Skeletal muscle cell (primary cell): ENCODE results near the gene HPCAL1.

Source experiments
- DNase-seq: peaks from one replicate; pipeline ENCODE4 v3.0.0-alpha.2; 2010; ENCODE audit warnings: low read depth
- H3K4me3 ChIP-seq: 2 replicates; pipeline ENCODE4 v1.5.1; 2011; ENCODE audit warnings: low read depth, mild to moderate bottlenecking, control low read depth, low read length, moderate library complexity

The HPCAL1 gene

DNA sequence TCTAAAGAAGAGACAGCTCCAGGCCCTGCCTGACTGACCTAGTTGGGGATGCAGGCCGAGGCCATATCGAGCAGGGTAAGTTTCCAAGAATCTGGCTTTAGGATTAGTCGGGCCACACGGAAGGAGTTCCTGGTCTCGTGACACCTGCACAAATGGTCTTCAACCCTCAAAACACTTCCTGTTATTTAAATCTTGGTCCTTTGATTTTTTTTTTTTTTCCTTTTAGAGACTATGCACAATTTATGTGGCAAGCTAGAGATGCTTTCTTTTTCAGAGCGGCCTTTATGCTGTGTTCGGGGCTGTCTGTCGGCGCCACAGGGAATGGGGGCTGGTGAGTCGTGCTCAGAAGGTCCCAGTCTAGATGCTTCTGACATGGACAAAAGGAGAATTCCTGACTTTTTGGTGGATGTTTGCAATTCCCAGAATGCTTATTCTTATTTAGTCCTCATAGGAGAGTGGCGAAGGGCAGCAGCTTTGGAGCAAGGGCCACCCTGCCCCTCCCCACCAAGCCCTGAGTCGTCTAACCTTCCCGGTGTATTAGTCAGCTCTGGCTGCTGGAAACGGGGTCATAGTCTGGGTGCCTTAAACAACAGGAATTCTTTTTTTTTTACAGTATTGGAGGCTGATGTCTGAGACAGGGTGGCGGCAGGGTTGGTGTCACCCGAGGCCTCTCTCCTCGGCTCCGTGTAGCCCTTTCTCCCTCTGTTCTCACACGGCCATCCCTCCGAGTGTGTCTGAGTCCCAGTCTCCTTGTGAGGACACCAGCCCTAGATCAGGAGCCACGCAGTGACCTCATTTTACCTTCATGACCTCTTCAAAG, 27.4 kb downstream of the HPCAL1 start:
- no peak for DNase-seq
- no peak overlapping the region for H3K4me3 ChIP-seq

DNA sequence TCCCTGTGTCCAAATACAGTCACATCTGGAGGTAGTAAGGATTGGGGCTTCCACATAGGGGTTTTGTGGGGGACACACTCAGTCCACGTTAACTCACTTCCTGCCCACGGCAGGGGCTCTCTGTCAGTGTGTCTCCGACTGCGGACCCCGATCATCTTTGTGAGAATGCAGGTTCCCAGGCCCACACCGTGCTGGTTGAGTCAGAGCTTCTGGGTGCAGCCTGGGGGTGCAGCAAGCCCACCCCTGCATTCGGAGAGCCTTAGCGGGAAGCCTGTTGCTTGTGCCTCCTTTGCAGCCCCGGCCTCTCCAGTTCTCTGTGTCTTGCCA, 28.0 kb downstream of the HPCAL1 start:
- no peak overlapping the region for H3K4me3 ChIP-seq
- DNase-seq = no peak

DNA sequence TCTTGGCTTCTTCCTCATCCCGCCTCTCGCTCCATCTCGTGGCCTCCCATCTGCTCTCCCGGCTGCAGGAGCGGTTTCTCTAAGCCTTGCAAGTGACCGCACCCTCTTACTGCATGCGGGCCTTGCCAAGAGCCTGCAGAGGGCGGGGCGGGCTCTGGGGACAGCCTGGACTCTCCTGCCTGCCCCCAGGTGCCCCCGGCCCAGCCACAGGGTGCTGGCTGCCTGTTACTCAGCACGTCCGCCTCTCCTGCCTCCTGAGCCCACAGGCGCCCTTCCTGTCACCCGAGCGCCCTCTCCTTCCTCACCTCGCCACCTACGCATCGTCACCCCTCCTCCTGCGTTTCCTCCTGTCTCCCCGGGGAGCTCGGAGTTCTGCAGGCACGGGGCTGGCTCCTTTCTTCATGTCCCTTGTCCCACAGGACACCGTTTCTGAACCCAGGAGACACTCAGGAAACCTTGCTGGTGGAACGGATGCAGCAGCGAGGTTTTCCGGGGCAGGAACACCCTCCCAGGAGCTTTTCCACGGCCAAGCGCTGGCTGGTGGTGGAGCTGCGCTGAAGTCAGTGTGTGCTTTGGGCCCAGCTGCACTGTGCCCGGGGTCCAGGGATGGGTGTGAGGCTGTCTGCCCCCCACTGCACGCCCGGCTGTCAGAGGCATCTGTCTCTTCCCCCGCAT, 28.5 kb downstream of the HPCAL1 start:
- H3K4me3 ChIP-seq = no peak overlapping the region
- DNase-seq = peak; percentile 43

DNA sequence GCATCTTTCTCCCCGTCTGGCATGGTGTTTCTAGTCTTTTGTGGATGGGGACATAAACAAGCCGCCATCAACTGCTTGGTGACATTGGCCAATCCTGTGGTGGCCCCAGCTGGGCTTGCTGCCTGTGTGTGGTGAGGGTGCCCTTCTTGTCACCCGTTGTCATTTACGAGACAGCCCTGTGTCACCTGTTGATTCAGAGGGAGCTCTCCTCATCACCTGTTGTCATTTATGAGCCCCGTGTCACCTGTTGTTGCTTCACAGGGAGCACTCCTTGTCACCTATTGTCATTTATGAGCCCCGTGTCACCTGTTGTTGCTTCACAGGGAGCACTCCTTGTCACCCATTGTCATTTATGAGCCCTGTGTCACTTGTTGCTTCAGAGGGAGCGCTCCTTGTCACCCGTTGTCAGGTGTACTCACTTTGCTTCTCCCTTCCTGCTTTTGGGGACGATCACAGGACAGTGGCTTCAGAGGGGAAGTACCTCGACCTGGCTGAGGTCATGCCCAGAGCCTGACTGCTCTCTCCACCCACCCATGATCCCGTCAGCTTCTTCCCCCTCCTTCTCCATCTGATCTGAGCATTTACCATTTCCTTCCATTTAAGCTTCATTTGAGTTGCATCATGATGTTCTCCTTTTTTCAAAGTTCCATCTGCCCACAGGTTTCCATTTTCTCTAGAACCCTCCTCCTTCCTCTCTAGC, 29.1 kb downstream of the HPCAL1 start:
- H3K4me3 ChIP-seq = no peak overlapping the region
- DNase-seq = no peak

- no peak for DNase-seq
- H3K4me3 ChIP-seq = no peak overlapping the region
Observed at GRCh38 chr2:10332402-10333246, 29.9 kb downstream of the HPCAL1 start.

- DNase-seq = no peak
- no peak overlapping the region for H3K4me3 ChIP-seq
Observed at GRCh38 chr2:10333247-10333613, 30.5 kb downstream of the HPCAL1 start.

DNA sequence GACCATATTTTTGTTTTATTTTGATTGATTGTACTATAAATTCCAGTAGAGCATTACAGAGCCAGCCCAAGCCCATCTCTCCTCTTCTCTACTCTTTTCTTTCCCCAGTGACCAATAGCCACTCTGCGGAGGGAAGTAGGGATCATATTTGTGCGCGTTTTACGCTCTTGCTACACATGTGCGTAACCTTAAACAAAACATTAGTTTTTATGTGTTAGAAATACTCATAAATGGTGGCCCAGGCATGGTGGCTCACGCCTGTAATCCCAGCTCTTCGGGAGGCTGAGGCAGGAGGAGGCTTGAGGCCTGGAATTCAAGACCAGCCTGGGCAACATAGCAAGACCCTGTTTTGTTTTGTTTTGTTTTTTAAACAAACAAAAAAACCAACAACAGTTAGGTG, 31.3 kb downstream of the HPCAL1 start:
- no peak overlapping the region for H3K4me3 ChIP-seq
- no peak for DNase-seq

- no peak overlapping the region for H3K4me3 ChIP-seq
- DNase-seq = no peak
Observed at GRCh38 chr2:10335046-10335840, 32.5 kb downstream of the HPCAL1 start.

DNA sequence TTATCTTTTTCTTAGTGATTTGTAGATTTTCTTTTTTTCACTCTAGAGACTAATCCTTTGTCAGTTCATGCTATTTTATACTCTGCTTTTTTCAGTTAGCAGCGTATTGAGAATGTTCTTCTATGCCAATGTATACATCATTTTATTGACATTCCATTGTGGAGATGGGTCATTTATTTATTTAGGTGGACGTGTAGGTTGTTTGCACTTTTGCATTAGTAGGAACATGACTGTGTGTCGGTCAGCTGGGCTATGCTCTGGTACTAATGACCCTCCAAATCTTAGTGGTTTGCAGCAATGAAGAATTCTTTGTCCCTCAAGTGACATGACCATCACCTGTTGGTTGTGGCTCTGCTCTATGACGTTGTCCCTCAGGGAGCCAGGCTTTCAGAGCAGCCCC, 33.6 kb downstream of the HPCAL1 start:
- no peak overlapping the region for H3K4me3 ChIP-seq
- DNase-seq = no peak

- no peak overlapping the region for H3K4me3 ChIP-seq
- no peak for DNase-seq
Observed at GRCh38 chr2:10337449-10338269, 35.0 kb downstream of the HPCAL1 start.

DNA sequence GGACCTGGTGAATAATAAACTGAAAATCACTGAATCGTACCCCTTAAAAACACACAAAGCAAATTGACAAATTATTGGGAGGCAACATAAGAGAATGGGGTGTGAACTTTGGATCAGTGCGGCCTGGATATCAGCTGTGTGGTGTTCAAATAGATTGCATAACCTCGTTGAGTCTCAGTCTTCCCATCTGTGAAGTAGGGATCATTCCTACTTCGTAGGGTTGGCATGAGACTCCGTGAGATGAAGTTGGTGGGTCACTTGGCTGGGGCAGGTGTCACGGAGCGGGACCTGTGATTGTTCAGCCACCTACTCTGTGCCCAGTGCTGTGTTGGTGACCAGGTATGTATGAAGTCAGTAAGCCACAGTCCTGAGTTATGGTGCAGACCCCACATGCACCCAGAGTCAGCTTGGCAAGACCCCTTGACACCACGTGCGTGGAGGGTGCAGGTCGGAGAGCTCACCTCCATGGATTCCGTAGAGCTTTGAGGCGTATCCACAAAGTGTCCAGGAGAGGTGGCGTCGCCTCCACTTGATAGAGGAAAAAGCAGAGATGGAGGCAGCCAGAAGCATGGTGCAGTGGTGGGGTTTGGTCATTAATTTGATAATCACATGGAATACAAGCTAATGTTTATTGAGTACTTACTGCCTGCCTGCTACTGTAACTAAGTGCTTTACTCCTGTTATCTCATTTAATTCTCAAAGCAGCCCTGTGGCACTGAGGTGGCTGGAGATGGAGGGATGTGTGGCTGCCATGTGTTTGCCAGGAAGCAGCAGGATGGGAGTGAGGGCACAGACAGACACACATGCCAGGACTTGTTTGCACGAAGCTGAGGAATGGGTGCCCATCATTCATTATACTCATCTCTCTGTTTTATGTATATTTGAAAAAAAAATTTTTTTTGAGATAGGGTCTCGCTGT, 35.8 kb downstream of the HPCAL1 start:
- DNase-seq = no peak
- H3K4me3 ChIP-seq = no peak overlapping the region

GRCh38 chr2:10339647-10340592, 37.2 kb downstream of the HPCAL1 start:
- no peak for DNase-seq

DNA sequence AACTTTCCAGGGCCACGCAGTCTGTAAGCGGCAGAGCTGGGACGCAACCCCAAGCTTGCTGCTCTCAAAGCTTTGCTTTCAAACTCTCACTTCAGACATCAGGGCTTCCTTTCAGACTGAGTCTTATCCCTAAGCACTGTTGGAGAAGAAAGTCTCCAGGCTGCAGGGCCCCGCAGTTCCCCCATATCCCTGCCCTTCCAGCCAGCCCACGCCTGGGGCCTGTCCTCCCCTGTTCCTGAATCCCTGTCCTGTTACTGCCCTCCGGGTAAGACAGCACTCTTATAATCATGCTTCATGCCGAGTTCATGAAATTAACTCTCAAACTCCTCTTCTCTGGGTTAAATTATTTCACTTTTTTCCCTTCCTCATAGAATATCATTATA, 37.9 kb downstream of the HPCAL1 start:
- H3K4me3 ChIP-seq = no peak overlapping the region
- no peak for DNase-seq

More at GRCh38 chr2:10339647-10340592, 37.2 kb downstream of the HPCAL1 start:
- no peak overlapping the region for H3K4me3 ChIP-seq

- H3K4me3 ChIP-seq = no peak overlapping the region
- no peak for DNase-seq
Observed at GRCh38 chr2:10341193-10341592, 38.5 kb downstream of the HPCAL1 start.

DNA sequence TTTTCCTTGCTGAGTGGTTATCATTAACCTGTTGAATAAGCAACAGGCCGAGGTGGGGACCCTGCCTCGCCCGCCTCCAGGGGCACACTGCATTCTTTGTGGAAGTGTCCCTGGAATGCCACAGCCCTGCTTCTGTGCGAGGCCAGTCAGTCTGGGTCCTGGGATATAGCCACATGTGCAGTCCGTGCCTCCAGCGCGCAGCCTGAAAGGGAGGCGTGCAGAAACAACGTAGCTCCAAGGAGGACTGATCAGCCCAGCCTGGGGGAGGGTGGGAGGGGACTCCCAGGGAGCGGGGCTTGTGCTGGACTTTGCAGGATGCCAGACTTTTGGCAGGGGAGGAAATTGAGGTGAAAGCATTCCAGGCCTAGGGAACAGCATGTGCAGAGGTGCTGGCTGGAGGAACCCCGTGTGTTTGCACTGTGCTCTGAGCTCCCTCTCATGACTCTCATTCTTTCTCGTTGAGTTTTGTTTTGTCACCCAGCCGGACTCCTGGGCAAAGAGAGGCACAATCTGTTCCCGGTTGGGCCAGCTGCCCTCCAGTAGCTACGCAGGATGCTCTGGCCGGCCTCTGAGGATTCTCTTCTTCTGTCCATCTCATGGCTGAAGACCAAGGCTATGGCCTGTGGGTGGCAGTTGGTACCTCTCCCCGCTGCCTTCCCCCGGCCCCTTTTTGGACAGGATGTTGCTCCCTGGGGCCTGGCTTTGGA, 39.7 kb downstream of the HPCAL1 start:
- H3K4me3 ChIP-seq = no peak overlapping the region
- DNase-seq = no peak

DNA sequence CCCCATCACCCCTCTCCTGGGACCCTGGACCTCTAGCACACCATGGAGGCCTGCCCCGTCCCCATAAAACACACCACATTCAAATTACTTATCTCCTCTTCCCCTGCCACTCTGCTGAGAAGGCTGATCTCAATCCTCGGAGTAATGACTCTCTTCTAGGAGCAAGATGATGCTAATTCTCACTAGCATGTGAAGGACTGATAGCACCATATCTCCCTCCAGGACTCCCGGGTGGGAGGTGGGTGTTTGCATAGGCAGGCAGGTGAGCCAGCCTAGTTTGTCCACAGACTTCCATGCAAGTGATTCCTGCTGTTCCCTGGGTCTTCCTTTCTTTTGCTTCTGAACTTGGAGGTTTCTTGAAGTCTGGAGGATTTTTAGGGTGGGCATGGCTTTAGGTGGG, 40.5 kb downstream of the HPCAL1 start:
- no peak overlapping the region for H3K4me3 ChIP-seq
- no peak for DNase-seq
